IPS-NIHi7 (cell line): ENCODE measurements around the gene PPP2R5B.
"Not testable (repeated sequence)": the region's sequence is repeated elsewhere in the genome, so short reads cannot be mapped to it uniquely, and the experiment has no call there.

Experiments
- DNase-seq: peaks from one replicate; pipeline ENCODE4 v3.0.0; 2012; ENCODE audit warnings: mixed read lengths; ENCODE audit errors: extremely low spot score

Gene PPP2R5B

DNA sequence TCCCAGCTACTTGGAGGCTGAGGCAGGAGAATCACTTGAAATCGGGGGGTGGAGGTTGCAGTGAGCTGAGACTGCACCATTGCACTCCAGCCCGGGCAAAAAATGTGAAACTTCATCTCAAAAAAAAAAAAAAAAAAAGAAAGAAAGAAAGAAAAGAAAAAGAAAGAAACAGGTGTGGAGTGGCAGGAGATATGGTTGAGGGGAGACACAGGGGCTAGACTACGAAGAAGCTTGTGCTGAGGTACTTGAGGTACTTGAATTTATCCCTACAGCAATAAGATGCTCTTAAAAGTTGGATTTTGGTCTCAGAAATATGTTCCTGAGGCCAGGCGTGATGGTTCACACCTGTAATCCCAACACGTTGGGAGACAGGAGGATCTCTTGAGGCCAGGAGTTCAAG lies 49.6 kb downstream of the PPP2R5B start:
- DNase-seq = no peak

GRCh38 chr11:64976651-64977050 lies 52.2 kb downstream of the PPP2R5B start:
- no peak for DNase-seq

- not testable (repeated sequence) for DNase-seq
Observed at GRCh38 chr11:64983339-64983738, 58.9 kb downstream of the PPP2R5B start.
